Measurements from ENCODE around the gene RRM2.

The RRM2 gene

GRCh38 chr2:10175441-10175840 is 52.9 kb downstream of the RRM2 start:
- DNase-seq = no peak

DNA sequence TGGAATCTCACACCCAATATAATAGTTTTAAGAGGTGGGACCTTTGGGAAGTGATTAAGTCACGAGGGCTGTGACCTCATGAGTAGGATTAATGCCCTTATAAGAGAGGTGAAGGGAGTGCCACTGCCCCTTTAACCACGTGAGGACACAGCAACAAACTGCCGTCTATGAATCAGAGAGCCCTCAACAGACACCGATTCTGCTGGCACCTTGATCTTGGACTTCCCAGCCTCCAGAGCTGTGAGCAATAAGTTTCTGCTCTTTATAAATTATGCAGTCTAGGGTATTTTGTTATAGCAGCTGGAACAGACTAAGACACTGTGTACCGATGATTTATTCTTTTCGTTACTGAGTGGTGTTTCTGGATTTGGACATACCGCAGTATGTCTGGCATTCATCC is 56.2 kb downstream of the RRM2 start:
- no peak for DNase-seq

- DNase-seq = no peak
These were observed 56.9 kb downstream of the RRM2 start for GRCh38 chr2:10179422-10179821.

DNA sequence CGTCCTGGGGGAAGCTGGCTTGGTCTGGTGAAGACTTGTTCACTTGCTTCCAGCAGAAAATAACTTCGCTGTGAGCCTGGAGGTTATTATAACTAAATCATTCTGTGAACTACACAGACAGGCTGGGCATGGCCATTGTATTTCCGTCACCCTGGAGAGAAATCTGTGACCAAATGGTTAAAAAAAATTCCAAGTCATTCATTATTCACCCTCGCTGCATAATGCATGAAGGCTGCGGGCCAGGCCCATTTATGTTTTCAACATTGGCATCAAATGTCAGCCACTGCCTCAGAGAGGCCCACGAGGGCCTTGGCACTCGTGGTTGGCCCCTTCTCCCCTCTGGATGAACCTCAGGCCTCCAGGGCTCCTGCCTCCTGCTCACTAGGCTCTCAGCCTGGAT is 57.7 kb downstream of the RRM2 start:
- no peak for DNase-seq
